HG03039 (cell line): Measurements from ENCODE around the gene ZDHHC16.
"Not testable (repeated sequence)": the region's sequence is repeated elsewhere in the genome, so short reads cannot be mapped to it uniquely, and the experiment has no call there.

ENCODE experiments used
- ATAC-seq: cut with Tn5 transposase; IDR thresholded peaks from one replicate; pipeline ENCODE4 v1.9.1; 2021; ENCODE audit warnings: mild to moderate bottlenecking, moderate library complexity; ENCODE audit not compliant: unreplicated experiment

The ZDHHC16 gene

DNA sequence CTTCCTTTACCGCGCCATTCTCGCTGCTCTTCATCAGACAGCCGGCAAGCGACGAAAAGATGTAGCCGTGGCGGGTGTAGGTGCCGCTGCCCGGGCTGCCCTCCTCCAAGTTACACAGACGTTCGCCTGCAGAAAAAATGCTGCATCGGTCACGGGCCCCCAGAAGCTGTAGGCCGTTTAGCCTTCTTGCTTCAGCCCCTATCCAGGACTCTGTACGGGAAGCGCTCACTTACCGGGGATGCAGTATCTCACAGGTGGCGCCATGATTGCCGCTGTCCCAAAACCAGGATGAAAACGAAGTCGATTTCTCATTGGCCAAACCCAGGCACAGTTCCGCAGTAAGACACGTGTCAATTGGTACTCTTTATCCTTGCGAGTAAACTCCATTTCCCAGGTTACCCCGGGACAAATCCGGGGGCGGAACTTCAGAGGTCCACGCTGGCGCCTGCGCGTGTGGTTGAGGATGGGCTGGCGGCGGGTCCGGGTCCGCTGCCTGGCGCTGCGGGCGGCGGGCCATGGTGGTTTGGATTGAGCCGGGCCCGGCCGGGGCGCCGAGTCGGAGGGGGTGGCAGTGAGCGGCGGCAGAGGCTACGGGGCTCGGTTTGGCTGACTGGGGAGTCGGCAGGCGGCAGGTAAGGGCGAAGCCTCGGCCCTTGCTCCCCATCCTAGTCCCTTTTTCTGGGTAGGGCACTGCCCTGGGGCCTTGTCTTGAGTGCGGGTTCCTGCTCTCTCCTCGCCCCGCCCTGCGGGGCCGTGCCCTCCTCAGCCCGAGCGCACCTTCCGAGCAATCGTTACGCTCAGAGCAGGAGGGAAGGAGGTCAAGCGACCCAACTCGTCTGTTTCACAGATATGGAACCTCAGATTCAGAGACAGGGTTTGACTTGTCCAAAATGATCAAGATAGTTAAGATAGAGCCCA, at the start of gene ZDHHC16, which contains the start of gene EXOSC1:
Gene ZDHHC16 (plus strand): TSS at position 454 of the 918 bp plus-strand sequence. CDS start 5,501 bp downstream, outside the sequence.
Gene EXOSC1 (minus strand): TSS at position 285 of the 918 bp plus-strand sequence. CDS start 21 bp downstream, at position 264.
- ATAC-seq = peak; percentile 87

DNA sequence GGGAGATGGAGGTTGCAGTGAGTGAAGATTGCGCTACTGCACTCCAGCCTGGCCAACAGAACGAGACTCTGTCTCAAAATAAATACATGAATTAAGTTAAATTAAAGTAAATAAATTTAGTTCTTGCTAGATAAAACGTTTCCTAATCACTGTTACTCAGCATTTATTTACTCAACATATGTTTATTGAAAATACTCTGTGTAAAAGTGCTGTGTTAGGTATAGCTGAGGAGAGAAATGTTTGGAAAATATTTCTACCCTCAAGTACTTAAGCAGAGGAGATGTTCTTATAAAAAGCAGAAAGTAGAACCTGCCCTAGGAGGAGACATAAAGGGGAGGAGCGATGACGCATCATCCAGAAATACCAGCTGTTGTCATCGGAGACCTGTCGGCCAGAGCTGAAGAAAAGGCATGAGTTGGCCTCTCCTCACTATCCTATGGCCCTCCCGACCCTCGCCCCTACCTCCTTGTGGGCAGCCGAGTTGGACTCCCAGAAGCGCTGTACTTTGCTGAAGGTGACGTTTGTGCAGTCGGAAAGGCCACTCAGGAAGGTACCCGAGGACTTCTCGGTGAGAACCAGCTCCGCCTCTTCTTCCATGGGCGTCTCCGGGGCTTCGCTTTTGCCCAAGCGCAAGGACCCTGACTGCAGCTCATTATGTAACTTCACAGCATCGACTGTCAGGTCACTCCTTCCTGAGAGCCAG, 46.0 kb upstream of the ZDHHC16 start:
- no peak for ATAC-seq

- ATAC-seq = peak; percentile 94
Observed at GRCh38 chr10:97400665-97401454, 45.1 kb upstream of the ZDHHC16 start, which contains the start of gene RRP12. Gene RRP12 (minus strand): TSS chr10:97401340. CDS start chr10:97401231, 109 bp downstream.

GRCh38 chr10:97401455-97401919, 44.5 kb upstream of the ZDHHC16 start:
- no peak for ATAC-seq

DNA sequence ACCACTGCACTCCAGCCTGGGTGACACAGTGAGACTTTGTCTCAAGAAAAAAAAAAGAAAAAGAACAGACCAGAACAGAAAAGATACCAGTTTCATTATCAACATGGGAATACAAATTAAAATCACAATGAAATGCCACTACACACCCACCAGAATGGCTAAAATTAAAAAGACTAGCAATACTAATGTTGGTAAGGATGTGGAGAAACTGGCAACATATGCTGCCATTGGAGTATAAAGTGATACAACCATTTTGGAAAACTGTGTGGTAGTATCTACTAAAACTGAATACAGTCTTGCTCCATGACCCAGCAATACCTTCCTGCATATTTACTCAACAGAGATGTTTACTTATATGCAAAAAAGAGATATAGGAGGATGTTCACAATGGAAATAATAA, 41.9 kb upstream of the ZDHHC16 start:
- no peak for ATAC-seq

DNA sequence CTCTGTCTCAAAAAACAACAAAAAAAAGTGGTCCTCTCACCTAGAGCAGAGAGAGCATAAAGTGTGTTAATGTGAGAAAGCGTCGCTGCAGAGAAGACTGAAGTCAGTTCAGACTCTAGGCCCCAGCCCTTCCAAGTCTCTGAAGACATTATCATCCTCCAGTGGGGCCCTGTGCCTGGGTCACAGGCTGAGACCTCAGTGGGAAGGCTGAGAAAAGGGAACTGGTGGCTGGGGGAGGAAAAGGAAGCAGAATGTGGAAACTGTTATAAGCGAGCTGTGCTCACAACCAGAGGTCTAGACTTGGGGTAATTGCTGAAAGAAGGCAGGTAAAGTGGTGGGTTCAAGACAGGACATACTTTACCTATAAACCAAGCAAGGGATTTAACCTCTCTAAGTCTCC, 39.9 kb upstream of the ZDHHC16 start:
- no peak for ATAC-seq

- ATAC-seq = not testable (repeated sequence)
Observed at GRCh38 chr10:97406483-97406882, 39.5 kb upstream of the ZDHHC16 start.

DNA sequence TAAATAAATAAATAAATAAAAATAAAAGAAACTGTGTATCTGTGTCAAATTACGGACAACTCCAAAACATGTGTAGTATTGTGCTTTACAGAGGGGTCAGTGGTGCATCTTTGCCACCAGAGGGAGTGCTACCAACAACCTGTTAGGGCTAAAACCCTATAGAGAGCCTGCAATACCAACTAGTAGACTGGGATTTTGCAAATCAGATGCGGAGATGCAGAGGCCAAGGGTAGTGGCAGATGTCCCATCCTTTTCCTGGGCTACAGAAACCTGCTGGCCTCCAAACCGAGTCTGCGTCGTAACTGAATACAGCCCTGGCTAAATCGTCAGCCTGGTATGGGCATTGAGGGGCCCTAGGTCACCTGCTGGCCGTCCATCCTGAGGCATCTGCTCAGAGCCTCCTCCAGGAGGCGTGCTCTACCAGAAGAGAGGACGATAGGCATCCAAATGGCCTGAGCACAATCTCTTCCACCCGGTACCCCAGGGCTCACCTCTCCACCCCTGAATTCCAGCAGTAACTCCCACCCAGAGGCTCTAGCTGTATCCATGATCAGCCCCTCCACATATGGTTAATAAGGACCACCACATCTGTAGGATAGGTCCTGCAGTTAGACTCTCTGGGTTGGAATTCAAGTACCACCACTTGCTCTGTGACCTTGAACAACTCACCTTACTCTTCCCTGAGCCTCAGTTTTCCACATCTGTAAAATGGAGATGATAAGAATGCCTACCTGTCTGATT, 38.6 kb upstream of the ZDHHC16 start:
- peak; percentile 79 for ATAC-seq

DNA sequence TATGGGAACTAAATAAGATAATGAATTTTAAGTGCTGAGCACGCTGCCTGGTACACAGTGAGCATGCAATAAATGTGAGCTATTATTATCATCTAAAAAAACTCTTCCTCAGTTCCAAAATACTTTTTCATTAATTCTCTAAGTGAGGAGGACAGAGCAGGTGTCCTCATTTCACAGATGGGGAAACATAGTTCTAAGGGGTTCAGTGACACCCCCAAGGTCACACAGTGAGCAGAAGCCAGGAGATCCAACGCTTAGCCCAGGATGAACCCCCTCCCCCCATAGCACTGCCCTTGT, 38.1 kb upstream of the ZDHHC16 start:
- no peak for ATAC-seq

GRCh38 chr10:97408496-97408992, 37.4 kb upstream of the ZDHHC16 start:
- ATAC-seq = no peak

DNA sequence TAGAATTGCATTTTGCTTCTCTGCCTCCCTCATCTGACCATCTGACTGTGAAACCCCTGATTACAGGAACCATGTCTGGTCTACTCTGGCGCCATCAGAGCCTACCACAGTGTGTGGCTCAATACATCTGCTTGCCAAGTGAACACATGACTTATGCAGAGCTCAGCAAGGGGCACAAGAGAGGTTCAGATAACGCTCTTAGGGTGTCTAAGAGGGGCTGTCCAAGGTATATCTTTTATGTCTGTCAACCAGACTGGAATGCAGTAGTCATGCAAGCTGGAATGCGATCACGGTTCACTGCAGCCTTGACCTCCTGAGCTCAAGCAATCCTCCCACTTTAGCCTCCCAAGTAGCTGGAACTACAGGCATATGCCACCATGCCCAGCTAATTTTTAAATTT, 34.6 kb upstream of the ZDHHC16 start:
- no peak for ATAC-seq

- ATAC-seq = no peak
Observed at GRCh38 chr10:97412891-97413304, 33.1 kb upstream of the ZDHHC16 start.

- no peak for ATAC-seq
Observed at GRCh38 chr10:97416565-97416964, 29.4 kb upstream of the ZDHHC16 start.

- ATAC-seq = not testable (repeated sequence)
Observed at GRCh38 chr10:97423757-97424098, 22.2 kb upstream of the ZDHHC16 start.

GRCh38 chr10:97425964-97426775, 19.8 kb upstream of the ZDHHC16 start, which contains the start of gene PGAM1:
Gene PGAM1 (plus strand): TSS chr10:97426191. CDS start chr10:97426308, 117 bp downstream.
- ATAC-seq = peak; percentile 78

GRCh38 chr10:97426776-97427570, 19.0 kb upstream of the ZDHHC16 start:
- no peak for ATAC-seq

- ATAC-seq = no peak
Observed at GRCh38 chr10:97427571-97428179, 18.3 kb upstream of the ZDHHC16 start.

DNA sequence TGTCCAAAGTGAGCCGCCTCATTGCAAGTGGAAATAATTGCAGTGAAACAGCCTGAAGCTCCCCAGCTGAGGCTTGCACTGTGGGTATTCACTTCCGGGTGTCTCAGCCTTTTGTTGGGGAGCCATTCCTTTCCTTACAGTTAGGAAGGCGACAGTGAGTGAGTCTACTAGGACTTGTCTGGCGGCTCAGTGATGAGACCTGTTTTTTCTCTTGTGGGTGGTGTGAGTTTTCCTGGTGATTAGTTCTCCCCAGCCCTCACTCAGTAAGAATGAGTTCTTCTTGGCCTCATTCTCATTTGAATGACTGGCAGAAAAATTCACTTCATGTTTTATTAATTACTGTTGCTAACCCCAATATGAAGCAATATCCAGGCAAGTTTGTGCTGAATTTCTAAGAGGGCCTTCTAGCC, 17.4 kb upstream of the ZDHHC16 start:
- ATAC-seq = no peak
